NCI-H2227 treated with DMSO at 0.1 percent for 48 hours (cell line): ENCODE measurements around the gene NECAB2.

Experiments
- DNase-seq: peaks from one replicate; lab custom pipeline; 2025; lab: John Stamatoyannopoulos, UW

Gene NECAB2

GRCh38 chr16:83967838-83968305, at the start of gene NECAB2:
NECAB2 (plus strand) TSS chr16:83968244; CDS start chr16:83968649, 405 bp downstream.
- no peak for DNase-seq

DNA sequence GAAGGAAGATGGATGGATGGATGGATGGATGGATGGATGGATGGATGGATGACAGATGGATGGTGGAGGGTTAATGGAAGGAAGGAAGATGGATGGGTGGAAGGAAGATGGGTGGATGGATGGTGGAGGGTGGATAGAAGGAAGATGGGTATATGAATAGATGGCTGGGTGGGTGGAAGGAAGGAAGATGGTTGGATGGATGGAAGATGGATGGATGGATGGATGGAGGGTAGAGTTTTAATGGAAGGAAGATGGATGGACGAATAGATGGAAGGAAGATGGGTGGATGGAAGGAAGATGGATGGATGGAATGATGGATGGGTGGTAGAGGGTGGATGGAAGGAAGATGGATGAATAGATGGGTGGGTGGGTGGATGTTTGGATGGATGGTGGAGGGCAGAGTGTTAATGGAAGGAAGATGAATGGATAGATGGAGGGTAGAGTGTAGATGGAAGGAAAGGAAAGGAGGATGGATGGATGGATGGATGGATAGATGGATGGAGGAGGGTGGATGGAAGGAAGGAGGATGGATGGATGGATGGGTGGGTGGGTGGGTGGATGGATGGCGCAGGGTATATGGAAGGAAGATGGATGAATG, 47.1 kb upstream of the NECAB2 start:
- no peak for DNase-seq

DNA sequence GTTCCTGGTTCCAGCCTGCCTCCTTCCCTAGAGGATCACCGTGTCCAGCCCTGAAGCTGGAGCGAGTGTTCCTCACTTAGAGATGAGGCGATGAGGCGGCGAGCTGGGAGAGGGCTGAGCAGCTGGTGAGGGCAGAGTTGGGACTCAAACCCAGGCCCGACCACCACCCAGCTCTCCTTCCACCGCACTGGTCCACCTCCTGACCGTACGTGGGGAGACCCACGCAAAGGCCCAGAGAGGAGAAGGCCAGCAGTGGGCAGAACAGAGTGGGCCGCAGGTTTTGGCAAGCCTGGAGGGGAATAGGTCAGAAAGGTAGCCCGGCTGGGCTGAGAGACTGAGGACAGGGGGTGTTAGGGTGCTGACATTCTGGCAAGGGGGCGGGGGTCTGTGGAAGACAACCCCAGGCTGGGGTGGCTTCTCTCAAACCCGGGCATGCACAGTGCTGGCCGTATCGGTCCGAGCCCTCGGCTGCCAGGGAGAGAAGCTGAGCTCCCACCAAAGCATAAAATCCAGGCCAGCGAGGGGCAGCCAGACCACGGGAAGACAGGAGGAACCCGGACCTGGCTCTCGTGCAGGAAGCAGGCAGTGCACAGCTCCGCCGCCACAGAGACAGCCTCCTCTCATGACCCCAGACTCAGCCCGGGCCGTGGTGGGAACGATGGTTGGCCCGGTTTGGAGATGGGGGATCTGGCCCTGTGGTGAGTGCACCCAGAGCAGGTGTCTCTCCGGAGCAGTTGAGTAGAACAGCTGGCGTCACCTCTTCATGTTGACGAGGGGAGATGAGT, 44.3 kb upstream of the NECAB2 start:
- DNase-seq: no peak

DNA sequence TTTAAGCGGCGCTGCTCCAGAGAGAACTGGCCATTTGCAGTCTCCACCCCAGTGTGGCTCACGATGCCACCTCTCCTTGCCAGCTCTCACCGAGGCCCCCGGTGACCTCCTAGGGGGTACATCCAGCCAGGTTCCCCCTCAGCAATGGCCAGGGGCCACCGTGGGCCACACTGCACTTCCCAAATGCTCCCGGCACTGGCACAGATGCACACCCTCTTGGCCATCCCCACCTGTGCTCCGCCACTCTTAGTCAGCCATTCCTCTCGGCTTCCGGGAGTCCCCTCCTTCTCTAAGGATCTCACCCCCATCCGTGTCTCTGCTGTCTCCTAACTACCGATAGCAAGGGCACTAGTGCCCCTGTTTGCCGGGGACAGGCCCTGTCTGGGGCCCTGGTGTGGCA, 43.4 kb upstream of the NECAB2 start:
- DNase-seq: no peak

DNA sequence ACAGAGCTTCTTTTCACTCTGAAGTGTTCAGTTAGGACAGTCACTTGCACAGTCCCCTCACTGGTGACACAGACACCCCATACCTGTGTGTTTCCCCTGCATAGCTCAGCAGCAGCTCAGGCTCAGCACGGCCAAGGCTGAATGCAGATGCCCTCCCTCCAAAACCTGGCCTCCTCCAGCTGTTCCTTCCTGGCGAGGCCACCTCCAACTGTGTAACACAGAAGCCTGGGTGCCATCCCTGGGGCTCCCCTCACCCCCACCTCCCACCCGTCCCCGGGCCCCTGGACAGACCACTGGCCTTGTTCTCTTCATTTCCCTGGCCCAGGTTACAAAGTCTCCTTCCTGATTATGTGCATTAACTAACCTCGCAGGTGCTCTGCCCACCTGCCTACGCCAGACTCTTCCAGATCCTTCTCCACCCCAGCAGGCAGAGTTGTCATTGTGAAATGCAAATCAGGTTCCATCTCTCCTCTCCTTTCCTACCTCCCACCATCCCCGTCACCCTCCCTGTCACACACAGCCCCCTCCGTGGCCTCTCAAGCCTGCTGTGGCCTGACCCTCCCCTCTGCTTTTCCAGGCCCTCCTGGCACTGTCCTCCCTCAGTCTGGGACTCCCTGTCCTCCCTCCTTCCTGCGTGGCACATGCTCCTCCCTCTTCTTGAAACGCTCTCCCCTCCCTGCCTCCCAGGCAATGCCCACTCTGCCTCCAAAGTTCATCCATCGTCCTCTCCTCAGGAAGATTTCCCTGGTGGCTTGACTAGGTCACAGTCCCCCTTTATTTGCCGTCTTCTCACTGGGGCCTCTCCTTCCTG, 42.7 kb upstream of the NECAB2 start:
- no peak for DNase-seq

GRCh38 chr16:83925957-83926725, 41.9 kb upstream of the NECAB2 start:
- DNase-seq: no peak

- DNase-seq: peak; percentile 30
Measured at GRCh38 chr16:83926726-83927397, 41.2 kb upstream of the NECAB2 start.

- no peak for DNase-seq
Measured at GRCh38 chr16:83928341-83929055, 39.5 kb upstream of the NECAB2 start.

- no peak for DNase-seq
Measured at GRCh38 chr16:83929811-83930555, 38.1 kb upstream of the NECAB2 start.

- DNase-seq: no peak
Measured at GRCh38 chr16:83930730-83931500, 37.1 kb upstream of the NECAB2 start.

- DNase-seq: no peak
Measured at GRCh38 chr16:83931556-83931955, 36.5 kb upstream of the NECAB2 start.

GRCh38 chr16:83932304-83932703, 35.7 kb upstream of the NECAB2 start:
- no peak for DNase-seq

GRCh38 chr16:83932955-83933673, 34.9 kb upstream of the NECAB2 start:
- no peak for DNase-seq

- DNase-seq: no peak
Measured at GRCh38 chr16:83933885-83934683, 34.0 kb upstream of the NECAB2 start.

- no peak for DNase-seq
Measured at GRCh38 chr16:83934684-83934977, 33.4 kb upstream of the NECAB2 start.

GRCh38 chr16:83935005-83935857, 32.8 kb upstream of the NECAB2 start:
- DNase-seq: no peak

- no peak for DNase-seq
Measured at GRCh38 chr16:83935858-83936255, 32.2 kb upstream of the NECAB2 start.
